ENCODE measurements around the gene AP1G2.
"Not testable (repeated sequence)": the region's sequence is repeated elsewhere in the genome, so short reads cannot be mapped to it uniquely, and the experiment has no call there.

The AP1G2 gene

DNA sequence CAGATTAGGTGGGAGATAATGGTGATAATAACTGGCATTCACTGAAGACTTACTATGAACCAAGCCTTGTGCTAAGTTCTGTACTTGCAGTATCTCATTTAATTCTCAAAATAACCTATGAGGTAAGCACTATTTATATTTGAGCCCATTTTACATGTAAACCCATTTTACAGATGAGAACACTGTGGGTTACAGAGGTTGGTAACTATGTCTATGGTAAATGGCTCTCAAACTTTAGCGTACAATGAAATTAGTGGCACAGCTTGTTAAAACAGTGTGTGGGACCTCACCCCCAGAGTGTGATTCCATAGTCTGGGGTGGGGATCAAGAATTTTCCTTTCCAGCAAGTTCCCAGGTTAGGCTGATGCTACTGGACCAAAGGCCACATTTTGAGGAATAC, 33.2 kb upstream of the AP1G2 start:
- DNase-seq (ENCODE audit: low read depth in 2 of 2): no peak

- DNase-seq (ENCODE audit: low read depth in 2 of 2): no peak
These were observed 32.7 kb upstream of the AP1G2 start for GRCh38 chr14:23600322-23600707.

DNA sequence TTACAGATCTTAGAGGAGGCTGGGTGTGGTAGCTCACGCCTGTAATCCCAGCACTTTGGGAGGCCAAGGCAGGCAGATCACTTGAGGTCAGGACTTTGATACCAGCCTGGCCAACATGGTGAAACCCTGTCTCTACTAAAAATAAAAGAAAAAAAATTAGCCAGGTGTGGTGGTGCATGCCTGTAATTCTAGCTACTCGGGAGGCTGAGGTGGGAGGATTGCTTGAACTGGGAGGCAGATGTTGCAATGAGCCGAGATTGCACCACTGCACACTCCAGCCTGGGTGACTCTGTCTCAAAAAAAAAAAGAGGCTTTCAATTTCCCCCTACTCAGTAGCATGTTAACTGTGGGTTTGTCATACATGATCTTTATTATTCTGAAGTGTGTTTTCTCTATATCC, 26.6 kb upstream of the AP1G2 start:
- not testable (repeated sequence) for DNase-seq (ENCODE audit: low read depth in 2 of 2)

GRCh38 chr14:23590198-23590597, 22.6 kb upstream of the AP1G2 start:
- no peak for DNase-seq (ENCODE audit: low read depth in 2 of 2)

- no peak for DNase-seq (ENCODE audit: low read depth in 2 of 2)
These were observed 22.0 kb upstream of the AP1G2 start for GRCh38 chr14:23589606-23590005.

DNA sequence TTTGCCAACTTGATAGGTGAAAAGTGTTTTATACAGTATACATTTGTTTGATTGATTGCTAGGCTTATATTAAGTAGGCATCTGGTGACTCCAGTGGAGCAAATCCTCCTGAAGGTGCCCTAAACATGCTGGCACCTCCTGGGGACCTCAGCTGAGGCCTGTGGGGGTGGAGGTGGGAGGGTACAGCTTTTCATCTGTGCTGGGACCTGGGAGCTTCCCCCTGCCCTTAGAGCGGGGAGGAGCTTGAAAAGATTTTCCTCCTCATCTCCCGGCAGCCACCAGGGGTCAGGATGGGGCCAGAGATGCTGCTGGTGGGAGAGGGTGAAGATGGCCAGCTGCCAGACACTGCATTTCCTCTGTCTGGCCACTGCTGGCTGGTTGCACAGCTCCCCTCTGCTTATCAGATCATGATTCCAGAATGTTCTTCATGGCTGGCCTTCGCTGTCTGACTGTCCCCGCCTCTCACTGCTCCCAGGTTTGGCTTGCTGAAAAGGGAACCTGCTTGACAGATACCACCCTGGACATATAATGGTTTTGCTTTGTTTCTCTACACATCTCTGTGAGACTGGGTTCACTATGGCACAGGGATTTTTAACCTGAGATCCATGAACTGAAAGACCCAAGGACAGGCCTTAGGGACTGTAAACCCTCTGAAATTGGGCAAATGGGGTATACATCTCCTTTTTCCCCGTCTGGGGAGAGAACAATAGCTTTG, 21.4 kb upstream of the AP1G2 start:
- DNase-seq (ENCODE audit: low read depth in 2 of 2): peak; percentile 56 to 57

DNA sequence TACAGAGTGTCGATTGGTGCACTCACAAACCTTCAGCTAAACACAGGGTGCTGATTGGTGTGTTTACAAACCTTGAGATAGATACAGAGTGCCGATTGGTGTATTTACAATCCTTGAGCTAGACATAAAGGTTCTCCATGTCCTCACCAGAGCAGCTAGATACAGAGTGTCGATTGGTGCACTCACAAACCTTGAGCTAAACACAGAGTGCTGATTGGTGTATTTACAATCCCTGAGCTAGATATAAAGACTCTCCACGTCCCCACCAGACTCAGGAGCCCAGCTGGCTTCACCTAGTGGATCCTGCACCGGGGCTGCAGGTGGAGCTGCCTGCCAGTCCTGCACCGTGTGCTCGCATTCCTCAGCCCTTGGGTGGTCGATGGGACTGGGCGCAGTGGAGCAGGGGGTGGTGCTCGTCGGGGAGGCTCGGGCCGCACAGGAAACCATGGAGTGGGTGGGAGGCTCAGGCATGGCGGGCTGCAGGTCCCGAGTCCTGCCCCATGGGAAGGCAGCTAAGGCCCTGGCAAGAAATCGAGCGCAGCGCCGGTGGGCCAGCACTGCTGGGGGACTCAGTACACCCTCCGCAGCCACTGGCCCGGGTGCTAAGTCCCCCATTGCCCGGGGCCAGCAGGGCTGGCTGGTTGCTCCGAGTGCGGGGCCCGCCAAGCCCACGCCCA, 17.1 kb upstream of the AP1G2 start:
- not testable (repeated sequence) for DNase-seq (ENCODE audit: low read depth in 2 of 2)

GRCh38 chr14:23583761-23584526, 16.4 kb upstream of the AP1G2 start:
- DNase-seq (ENCODE audit: low read depth in 2 of 2): not testable (repeated sequence)

GRCh38 chr14:23582906-23583760, 15.5 kb upstream of the AP1G2 start:
- DNase-seq (ENCODE audit: low read depth in 2 of 2): no peak

DNA sequence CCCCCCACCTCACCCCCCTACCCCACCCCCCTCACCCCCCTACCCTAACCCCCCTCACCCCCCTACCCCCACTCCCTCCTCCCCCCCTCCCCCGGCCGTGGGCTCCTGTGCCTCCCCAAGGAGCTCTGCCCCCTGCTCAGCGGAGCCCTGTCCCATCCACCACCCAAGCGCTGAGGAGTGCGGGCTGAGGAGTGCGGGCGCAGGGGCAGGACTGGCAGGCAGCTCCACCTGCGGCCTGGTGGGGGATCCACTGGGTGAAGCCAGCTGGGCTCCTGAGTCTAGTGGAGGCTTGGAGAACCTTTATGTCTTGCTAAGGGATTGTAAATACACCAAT, 13.3 kb upstream of the AP1G2 start:
- DNase-seq (ENCODE audit: low read depth in 2 of 2): no peak

- no peak for DNase-seq (ENCODE audit: low read depth in 2 of 2)
These were observed 12.7 kb upstream of the AP1G2 start for GRCh38 chr14:23580152-23580926.

DNA sequence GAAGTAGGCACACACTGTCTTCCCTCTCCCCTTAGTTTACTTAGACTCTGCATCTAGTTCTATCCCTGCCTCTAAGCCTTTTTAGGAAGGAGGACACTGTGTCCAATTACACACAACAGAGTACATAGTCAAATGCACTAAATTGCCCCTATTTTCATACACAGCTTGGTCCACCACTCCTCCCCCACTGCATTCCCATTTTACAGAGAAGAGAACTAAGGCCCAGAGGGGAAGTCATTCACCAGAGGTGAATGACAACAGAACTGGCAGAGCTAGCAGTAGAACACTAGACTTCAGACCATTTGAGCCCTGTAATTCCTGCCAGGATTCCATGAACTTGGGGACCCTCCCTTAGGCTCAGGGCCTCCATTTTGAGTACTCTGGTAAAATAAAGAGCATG, 12.1 kb upstream of the AP1G2 start:
- DNase-seq (ENCODE audit: low read depth in 2 of 2): no peak

- DNase-seq (ENCODE audit: low read depth in 2 of 2): no peak
These were observed 11.7 kb upstream of the AP1G2 start for GRCh38 chr14:23579311-23579630.

GRCh38 chr14:23578560-23579310, 11.1 kb upstream of the AP1G2 start, which contains the start of gene JPH4:
Gene JPH4, minus strand, starts transcription at chr14:23578790. Its CDS starts 1,337 bp downstream, at chr14:23577453.
- DNase-seq (ENCODE audit: low read depth in 2 of 2): no peak

DNA sequence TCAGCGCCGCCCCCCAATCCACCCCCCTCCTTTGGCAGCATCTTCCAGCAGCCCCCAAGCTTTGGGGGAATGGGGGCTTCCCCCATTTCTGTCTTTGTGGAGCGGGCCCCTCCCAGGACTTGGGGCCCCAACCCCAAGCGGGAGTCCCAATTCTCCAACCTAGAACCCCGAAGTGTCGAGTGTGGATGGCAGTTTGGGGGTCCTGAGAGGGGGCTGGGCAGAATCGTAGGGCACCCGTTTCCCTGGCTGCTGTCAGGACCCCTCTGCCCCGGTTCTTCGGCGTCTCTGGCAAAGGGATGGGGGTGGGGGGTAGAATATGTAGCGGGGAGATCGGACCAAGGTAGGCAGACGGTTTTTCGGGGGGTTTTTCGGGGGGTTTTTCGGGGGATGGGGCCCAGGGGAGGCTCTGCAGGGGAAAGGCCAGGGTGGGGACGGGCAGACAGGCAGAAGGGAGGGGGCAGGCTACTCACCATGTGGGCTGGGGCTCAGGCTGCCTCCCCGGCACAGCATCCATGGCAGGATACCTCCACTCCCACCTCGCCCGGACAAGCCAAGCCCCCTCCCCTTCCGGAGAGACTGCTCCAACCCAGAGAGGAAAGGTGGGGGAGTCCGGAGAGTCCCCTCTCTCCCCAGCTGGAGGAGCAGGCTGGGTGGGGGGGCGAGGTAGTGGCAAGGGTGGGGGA, 10.3 kb upstream of the AP1G2 start:
- DNase-seq (ENCODE audit: low read depth in 2 of 2): no peak

- no peak for DNase-seq (ENCODE audit: low read depth in 2 of 2)
These were observed 9.6 kb upstream of the AP1G2 start for GRCh38 chr14:23577004-23577681.

- DNase-seq (ENCODE audit: low read depth in 2 of 2): no peak
These were observed 5.9 kb upstream of the AP1G2 start for GRCh38 chr14:23573384-23574015.

DNA sequence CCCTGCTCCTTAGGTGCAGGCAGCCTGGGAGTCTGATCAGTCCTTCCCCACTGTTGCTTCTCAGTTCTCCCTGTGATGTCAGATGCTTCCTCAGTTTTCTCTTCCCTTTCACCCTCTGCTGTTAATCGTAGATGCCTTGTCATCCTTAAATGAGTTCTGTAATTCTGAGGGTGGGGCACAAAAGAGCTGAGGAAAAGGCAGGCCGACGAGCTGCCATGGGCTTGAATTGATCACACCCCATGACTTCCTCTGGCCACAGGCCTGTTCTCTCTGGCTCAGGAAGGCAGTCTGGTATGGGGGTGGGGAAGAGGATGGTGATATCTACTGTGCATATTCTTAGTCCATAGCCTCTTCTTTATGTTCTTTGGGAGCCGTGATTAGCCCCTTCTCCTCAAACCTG, 5.2 kb upstream of the AP1G2 start:
- DNase-seq (ENCODE audit: low read depth in 2 of 2): no peak

DNA sequence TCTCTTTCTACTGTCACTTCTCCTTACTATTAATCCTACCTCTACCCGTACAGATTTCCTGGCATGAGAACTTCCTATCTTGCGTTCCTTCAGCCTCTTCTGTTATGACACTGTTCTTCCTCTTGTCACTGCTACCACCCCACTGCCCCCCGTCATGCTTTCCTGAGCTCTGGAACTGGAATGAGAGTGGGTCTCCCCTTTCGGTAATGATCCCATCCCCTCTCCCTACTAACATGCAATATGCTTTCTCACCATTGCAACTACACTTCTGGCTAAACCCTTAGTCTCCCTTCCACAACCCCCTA, 4.9 kb upstream of the AP1G2 start:
- DNase-seq (ENCODE audit: low read depth in 2 of 2): no peak
